Spleen (tissue), 11 donors: ENCODE results near the gene TMEM88. TPM values are rescaled to one million over a fixed set of nuclear protein-coding genes. Genes with fewer than 3 reads are reported as not detected.

Experiments used
- DNase-seq: peaks from one replicate; pipeline ENCODE4 v3.0.0-alpha.2; 2020
- H3K27ac ChIP-seq, 8 donors: fragments of 200-600 bp; sonication (generic) in 7 of 8; 1 replicate in 4 of 8; 2 replicates in 4 of 8; pipeline versions ENCODE4 v1.5.0 to v1.8.0; 2016 to 2021; ENCODE audit warnings: inconsistent platforms in 4 of 8, mild to moderate bottlenecking in 4 of 8, moderate library complexity in 1 of 8
- H3K27me3 ChIP-seq, 7 donors: fragments of 200-600 bp; sonication (generic) in 6 of 7; replicated peaks in 1 of 7; 1 replicate in 4 of 7; 2 replicates in 3 of 7; pipeline versions ENCODE4 v1.5.0 to v1.8.0; 2016 to 2021; ENCODE audit warnings: inconsistent platforms in 3 of 7, mild to moderate bottlenecking in 1 of 7
- H3K36me3 ChIP-seq, 6 donors: fragments of 200-600 bp; sonication (generic) in 5 of 6; 1 replicate in 4 of 6; 2 replicates in 2 of 6; pipeline versions ENCODE4 v1.5.0 to v1.8.0; 2016 to 2021; ENCODE audit warnings: inconsistent platforms in 2 of 6
- H3K4me1 ChIP-seq, 6 donors: fragments of 200-600 bp; sonication (generic) in 5 of 6; 1 replicate in 3 of 6; 2 replicates in 3 of 6; pipeline versions ENCODE4 v1.5.0 to v1.8.0; 2016 to 2021; ENCODE audit warnings: inconsistent platforms in 3 of 6
- H3K4me3 ChIP-seq, 8 donors: fragments of 200-600 bp; sonication (generic) in 7 of 8; 1 replicate in 4 of 8; 2 replicates in 4 of 8; pipeline versions ENCODE4 v1.5.0 to v1.8.0; 2016 to 2021; ENCODE audit warnings: inconsistent platforms in 4 of 8, mild to moderate bottlenecking in 4 of 8, moderate library complexity in 2 of 8
- H3K9me3 ChIP-seq, 8 donors: fragments of 200-600 bp; sonication (generic) in 7 of 8; 1 replicate in 4 of 8; 2 replicates in 4 of 8; pipeline versions ENCODE4 v1.5.0 to v1.8.0; 2016 to 2021; ENCODE audit warnings: inconsistent platforms in 4 of 8
- POLR2A ChIP-seq, 3 donors: fragments of 450-650 bp; IDR thresholded peaks; one replicate each; pipeline ENCODE4 v1.5.1; 2017; ENCODE audit warnings: antibody characterized with exemption in 3 of 3, mild to moderate bottlenecking in 1 of 3
- POLR2AphosphoS5 ChIP-seq, 3 donors: sonication (generic); formaldehyde crosslinking; IDR thresholded peaks; one replicate each; pipeline ENCODE4 v1.5.1; 2017; ENCODE audit warnings: antibody characterized with exemption in 3 of 3
- WGBS, 5 donors: extraction: QIAGEN DNeasy Blood & Tissue Kit in 3 of 5; methylation state at CpG; one replicate each; pipeline versions ENCODE4 v1.1.5 to v1.1.7; 2013 to 2018; 5-methylcytosine and 5-hydroxymethylcytosine counted together
- intact Hi-C: fragments of 100-400 bp; cut with DNase I; formaldehyde crosslinking; loops from one replicate; pipeline ENCODE4 v1.15.0; 2023; ENCODE audit warnings: low total_unique reads
- polyA plus RNA-seq, 3 donors: library from polyadenylated mRNA; stranded (reverse); fragments of 200-250 nt; gene quantifications; one replicate each; pipeline ENCODE4 v1.2.1, GENCODE V29; 2013
- total RNA-seq, 7 donors: library from RNA; depleted of rRNA in 3 of 7; stranded (reverse); fragments of >200 nt in 3 of 7; fragmentation: NEBNext Ultra II Directional in 4 of 7; extraction: Animal tissue kit (Norgen Biotek cat#: 25700) in 4 of 7; gene quantifications; one replicate each; pipeline versions ENCODE4 v1.1.0 to v1.2.1, GENCODE V29; 2016 to 2021
- TF ChIP-seq, protein P1 (sequence below), 11 experiments: fragments of 200-600 bp in 7 of 11; fragments of 450-650 bp in 4 of 11; sonication (generic) in 4 of 11; IDR thresholded peaks in 8 of 11; conservative IDR thresholded peaks in 3 of 11; 1 replicate in 7 of 11; 2 replicates in 4 of 11; pipeline versions ENCODE4 v1.4.0 to v1.8.0; 2016 to 2021; ENCODE audit warnings: antibody characterized with exemption in 11 of 11, inconsistent platforms in 4 of 11, mild to moderate bottlenecking in 1 of 11
- donor health status: healthy with polysubstance abuse.
- donor health status: DM: no; HTN: no; CAD: no; lungs with moderate emphysema.
- donor health status: DM: no; HTN: no; CAD: no.
- donor health status: Bipolar disorder and iron deficiency.
- donor health status: healthy.
- donor health status: DM: no; HTN: no; CAD: no.
- donor health status: DM: yes; HTN: yes; CAD: no.

TMEM88 gene
- total and polyA plus RNA-seq, 10 donors = 5.2 to 31.8 (median 14.5) TPM

DNA sequence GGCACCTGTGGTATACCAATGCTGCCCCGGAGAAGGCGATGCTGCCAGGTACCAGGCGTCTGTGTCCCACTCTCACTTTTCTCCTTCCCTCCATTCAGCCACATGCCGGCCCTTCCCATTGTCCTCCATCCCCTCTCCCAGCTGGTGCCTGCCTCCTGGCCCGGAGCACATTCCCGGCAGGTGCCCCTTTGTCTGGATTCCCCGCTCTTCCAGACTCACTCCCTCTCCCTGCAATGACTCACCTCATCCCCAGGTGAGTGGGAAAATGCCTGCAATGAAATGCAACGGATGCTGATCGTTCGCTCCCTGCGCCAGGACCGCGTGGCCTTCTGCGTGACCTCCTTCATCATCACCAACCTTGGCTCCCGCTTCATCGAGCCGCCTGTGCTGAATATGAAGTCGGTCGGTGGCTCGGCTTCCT, 31.3 kb upstream of the TMEM88 start:
- H3K4me1 ChIP-seq = peaks cover 0 to 5% (median 0%) of the 10 kb centered on the region in 6 donors
- TF ChIP-seq POLR2AphosphoS5 (IDR thresholded peaks at IDR 0.05) (no peak), POLR2A (IDR thresholded peaks at IDR 0.05) (no peak)
- TF ChIP-seq, protein P1, sequence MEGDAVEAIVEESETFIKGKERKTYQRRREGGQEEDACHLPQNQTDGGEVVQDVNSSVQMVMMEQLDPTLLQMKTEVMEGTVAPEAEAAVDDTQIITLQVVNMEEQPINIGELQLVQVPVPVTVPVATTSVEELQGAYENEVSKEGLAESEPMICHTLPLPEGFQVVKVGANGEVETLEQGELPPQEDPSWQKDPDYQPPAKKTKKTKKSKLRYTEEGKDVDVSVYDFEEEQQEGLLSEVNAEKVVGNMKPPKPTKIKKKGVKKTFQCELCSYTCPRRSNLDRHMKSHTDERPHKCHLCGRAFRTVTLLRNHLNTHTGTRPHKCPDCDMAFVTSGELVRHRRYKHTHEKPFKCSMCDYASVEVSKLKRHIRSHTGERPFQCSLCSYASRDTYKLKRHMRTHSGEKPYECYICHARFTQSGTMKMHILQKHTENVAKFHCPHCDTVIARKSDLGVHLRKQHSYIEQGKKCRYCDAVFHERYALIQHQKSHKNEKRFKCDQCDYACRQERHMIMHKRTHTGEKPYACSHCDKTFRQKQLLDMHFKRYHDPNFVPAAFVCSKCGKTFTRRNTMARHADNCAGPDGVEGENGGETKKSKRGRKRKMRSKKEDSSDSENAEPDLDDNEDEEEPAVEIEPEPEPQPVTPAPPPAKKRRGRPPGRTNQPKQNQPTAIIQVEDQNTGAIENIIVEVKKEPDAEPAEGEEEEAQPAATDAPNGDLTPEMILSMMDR (IDR thresholded peaks at IDR 0.05 in 8 of 11, conservative IDR thresholded peaks at IDR 0.05 in 3 of 11) = no peak
- no peak for DNase-seq
- no peak overlapping the region for H3K27ac ChIP-seq
- peaks cover 0 to 3% (median 0%) of the 10 kb centered on the region in 7 donors for H3K27me3 ChIP-seq
- H3K4me3 ChIP-seq = no peak overlapping the region
- 90 to 92% (median 92%) methylated on average over 20 of the region's 20 CpGs for WGBS, 5 donors
- no peaks in the 10 kb centered on the region for H3K9me3 ChIP-seq
- H3K36me3 ChIP-seq = no peaks in the 10 kb centered on the region
- intact Hi-C loops = loop anchor here (5.0 to 10.0 kb wide), 2 partner anchors 164 to 231 kb away; no protein-coding TSS in a partner anchor

DNA sequence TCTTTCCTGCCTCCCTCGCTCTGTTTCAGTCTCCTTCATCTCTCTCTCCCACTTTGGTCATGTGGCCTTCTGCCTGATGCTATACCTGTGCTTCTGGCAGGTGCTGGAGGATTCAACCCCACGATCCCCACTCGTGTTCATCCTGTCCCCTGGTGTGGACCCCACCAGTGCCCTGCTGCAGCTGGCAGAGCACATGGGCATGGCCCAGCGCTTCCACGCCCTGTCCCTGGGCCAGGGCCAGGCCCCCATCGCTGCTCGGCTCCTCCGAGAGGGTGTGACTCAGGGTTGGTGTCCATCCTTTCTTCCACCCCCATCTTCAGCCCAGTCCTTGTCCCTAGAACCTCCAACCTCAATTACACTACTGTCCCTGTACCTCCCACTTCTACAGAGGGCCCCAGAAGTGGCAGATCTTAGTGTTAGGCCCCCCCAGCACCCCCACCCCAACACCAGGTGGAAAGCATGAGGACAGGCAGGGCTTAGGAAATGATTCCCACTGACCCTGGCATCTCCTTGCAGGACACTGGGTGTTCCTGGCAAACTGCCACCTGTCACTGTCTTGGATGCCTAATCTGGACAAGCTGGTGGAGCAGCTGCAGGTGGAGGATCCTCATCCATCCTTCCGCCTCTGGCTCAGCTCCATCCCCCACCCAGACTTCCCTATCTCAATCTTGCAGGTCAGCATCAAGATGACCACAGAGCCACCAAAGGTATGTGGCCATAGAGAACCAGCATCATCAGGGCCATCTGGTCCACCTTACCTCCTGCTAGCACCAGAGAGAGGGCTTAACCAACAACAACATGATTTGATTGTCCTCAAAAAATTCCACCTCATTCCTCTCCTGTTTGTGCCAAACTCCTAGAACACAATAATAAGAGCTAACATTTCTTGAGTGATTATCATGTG, 30.6 kb upstream of the TMEM88 start:
- TF ChIP-seq POLR2AphosphoS5 (IDR thresholded peaks at IDR 0.05) (no peak), POLR2A (IDR thresholded peaks at IDR 0.05) (no peak)
- TF ChIP-seq, protein P1 (IDR thresholded peaks at IDR 0.05 in 8 of 11, conservative IDR thresholded peaks at IDR 0.05 in 3 of 11) = no peak
- H3K9me3 ChIP-seq = no peaks in the 10 kb centered on the region
- WGBS, 5 donors = 83 to 92% (median 87%) methylated on average over 8 to 9 of the region's 9 CpGs
- H3K4me3 ChIP-seq = no peak overlapping the region
- peak; percentile 59 for DNase-seq
- H3K27ac ChIP-seq = no peak overlapping the region
- intact Hi-C loops = loop anchor here (5.0 to 10.0 kb wide), 2 partner anchors 163 to 231 kb away; no protein-coding TSS in a partner anchor
- peaks cover 0 to 3% (median 0%) of the 10 kb centered on the region in 7 donors for H3K27me3 ChIP-seq
- no peaks in the 10 kb centered on the region for H3K36me3 ChIP-seq
- H3K4me1 ChIP-seq = peaks cover 0 to 5% (median 0%) of the 10 kb centered on the region in 6 donors

DNA sequence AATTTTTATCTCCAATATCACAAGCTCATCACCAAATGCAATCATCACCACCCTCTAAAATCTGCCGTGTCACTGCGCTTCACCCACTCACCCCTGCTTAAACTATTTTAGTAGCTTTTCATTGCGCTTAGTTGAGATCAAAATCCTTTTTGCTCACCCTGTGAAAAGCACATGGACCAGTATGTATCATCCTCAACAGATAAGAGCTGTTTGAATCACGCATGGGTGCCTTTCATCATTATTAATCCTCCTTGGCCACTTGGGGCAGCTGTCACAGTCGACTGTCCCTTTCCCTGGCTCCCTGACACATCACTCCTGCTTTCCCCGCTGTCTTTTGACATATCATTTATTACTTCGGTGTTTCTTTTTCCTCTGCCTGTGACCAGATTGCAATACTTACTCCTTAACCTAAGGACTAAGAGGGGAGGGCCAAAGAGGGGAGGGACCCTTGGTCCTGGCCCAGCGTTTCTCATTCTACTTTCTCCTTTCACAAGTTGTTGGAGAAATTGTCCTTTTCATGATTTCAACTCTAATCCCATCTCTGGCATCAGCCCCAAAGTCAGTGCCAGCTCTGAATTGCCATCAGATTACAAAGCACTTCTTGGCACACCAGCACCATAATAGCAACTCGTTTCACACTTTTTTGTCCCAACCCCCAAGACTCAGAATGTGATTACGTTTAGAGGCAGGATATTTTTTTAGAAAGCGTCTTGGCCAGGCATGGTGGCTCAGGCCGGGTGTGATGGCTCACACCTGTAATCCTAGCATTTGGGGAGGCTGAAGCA, 29.5 kb upstream of the TMEM88 start:
- DNase-seq = peak; percentile 15
- H3K27me3 ChIP-seq = peaks cover 0 to 6% (median 0%) of the 10 kb centered on the region in 7 donors
- H3K36me3 ChIP-seq = no peaks in the 10 kb centered on the region
- 47 to 59% (median 57%) methylated on average over 12 of the region's 12 CpGs for WGBS, 5 donors
- TF ChIP-seq POLR2A (IDR thresholded peaks at IDR 0.05) = no peak
- TF ChIP-seq, protein P1 (IDR thresholded peaks at IDR 0.05 in 8 of 11, conservative IDR thresholded peaks at IDR 0.05 in 3 of 11) = no peak
- no peak for TF ChIP-seq POLR2AphosphoS5 (IDR thresholded peaks at IDR 0.05)
- intact Hi-C loops = loop anchor here (5.0 to 10.0 kb wide), 2 partner anchors 37 to 229 kb away; no protein-coding TSS in a partner anchor
- H3K4me3 ChIP-seq = no peak overlapping the region
- no peaks in the 10 kb centered on the region for H3K9me3 ChIP-seq
- peaks cover 0 to 5% (median 0%) of the 10 kb centered on the region in 6 donors for H3K4me1 ChIP-seq
- H3K27ac ChIP-seq = no peak overlapping the region
